HG02571 (cell line): ENCODE measurements around the gene SCFD2.

Experiments
- ATAC-seq: cut with Tn5 transposase; IDR thresholded peaks from one replicate; pipeline ENCODE4 v1.9.1; 2021; ENCODE audit warnings: mild to moderate bottlenecking, moderate library complexity; ENCODE audit not compliant: unreplicated experiment

The SCFD2 gene

DNA sequence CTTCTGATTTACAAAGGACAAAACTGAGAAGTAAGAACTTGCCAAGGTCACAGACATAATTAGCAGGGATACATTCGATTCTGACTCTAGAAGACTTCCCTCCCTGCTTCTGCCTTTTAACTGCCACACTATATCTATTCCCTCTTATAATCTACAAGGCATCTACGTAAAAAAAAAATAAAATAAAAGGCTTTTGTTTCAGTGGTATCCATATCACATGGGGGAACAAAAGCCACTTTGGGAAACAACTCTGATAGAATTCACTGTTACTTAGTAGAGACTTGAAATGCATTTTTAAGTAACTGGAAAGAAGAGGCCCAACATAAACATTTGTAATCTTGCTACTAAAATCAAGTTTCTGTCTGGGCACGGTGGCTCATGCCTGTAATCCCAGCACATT is 247.2 kb downstream of the SCFD2 start:
- no peak for ATAC-seq

DNA sequence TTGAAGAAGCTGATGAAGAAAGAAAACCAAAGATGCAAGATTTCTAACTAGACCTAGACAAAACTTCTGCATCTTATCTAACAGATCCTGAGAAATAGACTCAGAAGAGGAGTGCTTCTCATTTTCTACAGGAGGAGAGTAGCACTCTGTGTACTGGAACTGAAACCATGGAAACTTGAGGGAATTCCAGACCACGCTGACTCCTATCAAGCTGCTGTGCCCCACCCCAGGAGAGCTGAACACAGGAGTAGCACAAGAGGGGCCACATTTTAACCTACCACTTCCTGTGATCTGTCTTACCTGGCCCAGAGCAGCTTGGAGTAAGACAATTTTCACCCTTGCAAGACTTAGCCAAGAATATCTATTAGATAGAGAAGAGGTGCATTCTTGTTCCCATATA is 248.9 kb downstream of the SCFD2 start:
- ATAC-seq = no peak

DNA sequence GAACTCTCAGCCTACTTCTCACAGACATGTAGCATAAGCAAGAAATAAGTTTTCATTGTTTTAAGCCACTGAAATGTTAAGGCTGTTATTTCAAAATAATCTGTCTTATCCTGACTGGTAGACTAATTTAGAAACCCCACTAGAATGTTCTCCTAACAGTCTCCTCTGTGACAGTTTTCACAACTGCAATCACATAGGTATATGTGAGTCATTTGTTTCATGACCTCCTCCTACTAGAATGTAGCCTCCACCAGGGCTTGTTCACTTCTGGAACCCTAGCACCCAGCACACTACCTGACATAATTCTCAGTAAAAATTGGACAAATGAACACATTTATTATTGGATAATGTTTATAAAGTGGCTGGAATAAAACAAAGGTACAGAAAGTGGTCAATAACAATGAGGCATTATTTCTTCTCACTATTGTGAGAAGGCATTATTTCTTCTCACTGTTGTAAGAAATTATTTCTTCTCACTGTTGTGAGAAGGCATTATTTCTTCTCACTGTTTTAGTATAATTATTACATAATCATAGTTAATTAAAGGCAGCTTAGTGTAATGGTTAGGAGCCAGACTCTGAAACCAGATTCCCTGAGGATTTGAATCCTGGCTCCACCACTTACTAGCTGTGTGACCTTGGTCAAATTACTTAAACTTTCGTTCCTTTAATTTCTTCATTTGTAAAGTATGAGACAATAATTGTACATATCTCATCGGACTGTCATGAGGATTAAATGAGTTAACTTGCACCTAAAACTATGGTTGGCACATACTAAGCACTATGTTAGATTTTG is 252.2 kb downstream of the SCFD2 start:
- ATAC-seq = peak; percentile 59

DNA sequence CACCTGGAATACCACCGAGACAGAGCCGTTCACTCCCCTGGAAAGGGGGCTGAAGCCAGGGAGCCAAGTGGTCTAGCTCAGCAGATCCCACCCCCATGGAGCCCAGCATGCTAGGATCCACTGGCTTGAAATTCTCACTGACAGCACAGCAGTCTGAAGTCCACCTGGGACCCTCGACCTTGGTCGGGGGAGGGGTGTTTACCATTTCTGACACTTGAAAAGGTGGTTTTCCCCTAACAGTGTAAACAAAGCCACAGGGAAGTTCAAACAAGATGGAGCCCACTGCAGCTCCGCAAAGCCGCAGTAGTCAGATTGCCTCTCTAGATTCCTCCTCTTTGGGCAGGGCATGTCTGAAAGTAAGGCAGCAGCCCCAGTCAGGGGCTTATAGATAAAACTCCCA is 260.5 kb downstream of the SCFD2 start:
- ATAC-seq = no peak

DNA sequence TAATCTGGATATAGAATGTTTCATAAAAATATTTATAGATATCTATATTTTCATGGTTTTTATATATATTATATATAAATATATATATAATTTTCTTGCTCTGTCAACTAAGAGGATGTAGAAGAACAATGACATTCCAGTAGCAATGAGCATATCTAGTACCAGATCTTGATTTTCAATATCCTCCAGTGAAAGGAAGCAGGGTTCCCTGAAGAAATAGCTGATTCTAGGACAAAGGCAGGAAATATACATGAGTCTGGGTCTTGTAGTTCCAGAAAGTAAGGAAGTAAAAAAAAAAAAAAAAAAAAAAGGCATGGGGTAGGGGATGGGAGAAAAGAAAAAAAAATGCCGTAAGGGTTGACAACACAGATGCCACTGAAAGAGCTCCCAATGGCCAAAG is 262.4 kb downstream of the SCFD2 start:
- ATAC-seq = no peak

DNA sequence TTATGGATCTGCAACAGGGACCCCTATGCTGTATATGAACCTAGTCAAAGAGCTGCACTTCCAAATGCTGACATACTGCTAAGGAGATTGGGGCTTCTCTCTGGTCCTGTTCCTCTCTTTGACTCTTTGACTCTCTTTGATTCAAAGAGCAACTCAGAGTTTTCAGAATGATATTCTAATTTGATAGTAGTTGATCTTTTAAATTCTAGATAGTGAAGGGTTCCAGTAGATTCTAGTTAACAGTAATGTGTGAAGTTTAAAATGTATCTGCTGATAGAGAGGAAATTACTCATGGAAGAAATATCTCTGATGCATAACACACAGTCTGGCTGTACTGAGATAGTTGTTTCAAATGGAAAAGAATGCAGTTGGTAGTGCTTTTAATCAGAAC is 264.7 kb downstream of the SCFD2 start:
- ATAC-seq = no peak

DNA sequence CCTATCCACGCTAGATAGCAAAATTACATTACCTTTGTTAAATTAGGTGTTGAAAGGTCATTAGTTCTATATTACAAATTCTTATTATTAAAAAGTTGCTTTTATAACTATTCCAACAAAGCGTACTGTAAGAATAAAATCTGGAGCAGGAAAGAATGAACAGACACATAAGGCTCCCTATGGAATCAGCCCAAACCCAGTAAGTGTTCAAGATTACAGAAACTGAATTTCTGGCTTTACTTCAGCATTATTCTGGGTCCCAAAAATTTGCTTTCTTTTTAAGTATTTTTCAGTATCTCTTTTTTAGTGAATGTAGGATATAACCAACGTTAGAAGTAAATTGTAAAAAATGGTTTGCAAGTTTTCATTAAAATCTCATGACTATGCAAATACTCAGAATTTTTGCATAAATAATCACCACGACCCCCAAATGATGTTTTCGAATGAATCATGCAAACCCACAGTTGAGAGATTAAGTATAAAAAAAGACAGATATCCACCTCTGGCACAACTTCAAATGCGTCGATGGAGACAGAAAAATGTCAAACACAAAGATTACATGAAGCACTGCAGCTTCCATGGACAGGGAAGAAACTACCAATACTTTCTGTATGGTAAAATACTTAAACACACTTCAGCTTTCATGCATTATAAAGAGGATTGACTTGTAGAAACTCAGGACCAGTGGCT is 265.2 kb downstream of the SCFD2 start:
- ATAC-seq = no peak

DNA sequence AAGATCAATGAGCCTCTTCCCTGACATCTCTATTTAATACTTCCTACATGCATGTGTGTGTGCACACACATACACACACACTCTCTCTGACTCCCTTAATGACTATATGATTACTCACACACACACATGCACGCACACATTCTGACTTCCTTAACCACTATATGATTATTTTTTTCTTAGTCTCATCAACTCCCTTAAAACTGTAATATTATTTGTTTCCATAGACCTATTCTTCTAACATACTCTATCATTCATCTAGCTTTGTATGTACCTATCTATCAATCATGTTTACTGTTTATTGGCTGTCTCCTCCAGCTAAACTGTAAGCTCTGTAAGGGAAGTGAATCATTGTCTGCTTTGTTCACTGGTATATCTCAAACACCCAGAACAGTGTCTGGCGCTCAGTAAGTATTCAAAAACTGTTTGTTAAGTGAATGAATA is 267.2 kb downstream of the SCFD2 start:
- no peak for ATAC-seq

DNA sequence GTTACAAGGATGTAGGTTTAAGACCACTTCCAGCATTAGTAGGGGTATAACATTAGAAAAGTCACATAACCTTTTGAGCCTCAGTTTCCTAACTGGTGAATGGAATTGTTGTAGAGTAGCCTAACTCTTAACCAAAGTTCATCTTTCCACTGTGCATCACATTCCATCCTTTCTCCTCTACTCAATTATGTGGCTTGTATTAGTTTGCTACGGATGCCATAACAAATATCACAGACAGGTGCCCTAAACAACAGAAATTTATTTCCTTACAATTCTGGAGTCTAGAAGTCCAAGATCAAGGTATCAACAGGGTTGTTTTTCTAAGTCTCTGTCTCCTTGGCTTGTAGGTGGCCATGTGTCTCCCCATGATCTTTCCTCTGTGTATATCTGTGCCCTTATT is 271.8 kb downstream of the SCFD2 start:
- no peak for ATAC-seq

DNA sequence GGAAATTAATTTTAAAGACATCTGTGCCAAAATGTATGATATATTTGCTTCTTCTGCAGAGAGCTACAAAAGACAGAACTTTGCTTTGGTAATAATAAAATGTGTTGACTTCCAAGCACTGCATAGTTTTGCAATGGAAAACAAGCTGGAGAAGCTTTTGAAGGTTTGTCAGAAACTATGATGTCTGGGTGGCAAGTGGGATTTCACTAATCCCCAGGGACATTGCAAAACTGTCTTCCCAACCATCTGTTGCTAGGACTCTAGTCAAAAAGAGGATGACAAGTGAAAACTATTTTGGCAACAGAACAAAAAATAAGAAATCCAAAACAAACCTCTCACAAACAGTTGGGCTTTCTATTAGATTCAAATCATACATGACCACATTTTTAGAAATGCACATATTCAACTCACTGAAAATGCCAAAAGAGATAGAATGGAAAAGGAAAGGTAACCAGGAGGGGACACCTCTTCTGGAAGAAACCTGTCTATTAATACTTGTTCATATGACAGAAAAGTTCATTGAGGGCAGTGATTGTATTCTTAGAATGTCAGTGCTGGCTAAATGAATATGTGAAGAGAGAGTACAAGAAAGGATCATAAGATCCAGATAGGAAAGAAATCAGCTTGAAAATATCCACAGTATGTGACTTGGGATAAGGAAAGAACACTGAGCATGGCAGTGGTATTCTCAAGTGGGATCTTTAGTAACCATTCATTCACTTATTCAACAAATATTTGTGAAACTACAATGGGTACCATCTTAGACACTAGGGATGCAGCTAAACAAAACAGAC is 275.7 kb downstream of the SCFD2 start:
- ATAC-seq = no peak

DNA sequence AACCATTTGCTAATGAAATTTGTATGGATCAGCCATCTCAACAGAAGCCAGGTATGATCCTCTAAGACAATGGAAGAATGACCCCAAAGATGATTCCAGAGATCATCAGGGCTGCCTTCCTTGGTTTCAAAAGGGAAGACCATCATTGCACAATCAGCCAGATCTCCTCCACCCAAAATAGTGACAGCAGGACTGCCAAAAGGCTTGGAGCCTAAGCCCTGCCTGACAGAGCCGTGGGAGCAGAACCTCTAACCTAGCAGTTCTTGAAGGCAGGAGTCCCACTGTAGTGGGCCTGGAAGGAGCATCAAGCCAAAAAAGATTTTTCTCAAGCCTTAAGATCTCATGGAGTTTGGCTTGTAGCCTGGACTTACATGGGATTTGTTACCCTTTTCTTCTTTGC is 277.7 kb downstream of the SCFD2 start:
- no peak for ATAC-seq

DNA sequence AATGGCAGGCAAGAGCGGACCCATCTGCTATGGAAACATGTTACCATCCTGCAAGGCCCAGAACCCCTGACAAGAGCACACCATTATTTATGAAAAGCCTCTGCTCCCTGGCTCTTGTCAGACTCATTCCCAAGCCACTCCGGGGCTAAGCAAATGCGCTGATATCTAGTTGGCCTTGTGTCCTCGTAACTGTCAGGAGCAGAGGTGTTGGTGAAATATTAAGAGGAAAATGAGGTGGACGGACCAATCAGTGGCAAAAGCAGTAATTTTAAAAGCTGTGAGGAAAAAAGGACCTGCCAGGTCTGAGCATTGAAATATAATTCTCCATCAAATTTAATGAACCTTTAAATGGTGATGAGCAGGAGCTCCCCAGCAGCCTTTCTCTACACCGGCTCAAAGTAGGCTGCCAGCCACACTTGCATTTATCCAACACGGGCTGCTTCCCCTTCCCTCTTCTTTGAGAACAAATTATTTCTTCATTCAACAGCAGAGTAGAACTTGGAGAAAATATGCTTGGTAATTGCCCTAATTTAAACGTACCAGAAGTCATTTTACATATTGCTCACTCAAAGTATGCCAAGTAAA is 289.4 kb downstream of the SCFD2 start:
- no peak for ATAC-seq

DNA sequence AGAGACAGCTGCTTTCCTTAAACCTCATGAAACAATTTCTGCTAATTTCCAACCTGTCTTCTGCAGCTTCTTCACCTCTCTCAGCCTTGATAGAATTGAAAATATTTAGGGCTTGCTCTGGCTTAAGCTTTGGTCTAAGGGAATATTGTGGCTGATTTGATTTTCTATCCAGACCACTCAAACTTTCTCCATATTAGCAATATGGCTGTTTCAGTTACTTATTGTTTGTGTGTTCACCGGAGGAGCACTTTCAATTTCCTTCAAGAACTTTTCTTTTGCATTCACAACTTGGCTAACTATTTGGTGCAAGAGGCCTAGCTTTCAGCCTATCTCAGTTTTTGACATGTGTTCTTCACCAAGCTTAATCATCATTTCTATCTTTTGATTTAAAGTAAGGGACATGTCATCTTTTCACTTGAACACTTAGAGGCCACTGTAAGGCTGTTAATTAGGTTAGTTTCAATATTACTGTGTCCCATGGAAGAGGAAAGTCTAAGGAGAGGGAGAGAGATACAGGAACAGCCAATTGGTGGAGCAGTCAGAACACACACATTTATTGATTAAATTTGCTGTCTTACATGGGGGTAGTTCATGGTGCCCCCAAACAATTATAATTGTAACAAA is 290.6 kb downstream of the SCFD2 start:
- no peak for ATAC-seq

DNA sequence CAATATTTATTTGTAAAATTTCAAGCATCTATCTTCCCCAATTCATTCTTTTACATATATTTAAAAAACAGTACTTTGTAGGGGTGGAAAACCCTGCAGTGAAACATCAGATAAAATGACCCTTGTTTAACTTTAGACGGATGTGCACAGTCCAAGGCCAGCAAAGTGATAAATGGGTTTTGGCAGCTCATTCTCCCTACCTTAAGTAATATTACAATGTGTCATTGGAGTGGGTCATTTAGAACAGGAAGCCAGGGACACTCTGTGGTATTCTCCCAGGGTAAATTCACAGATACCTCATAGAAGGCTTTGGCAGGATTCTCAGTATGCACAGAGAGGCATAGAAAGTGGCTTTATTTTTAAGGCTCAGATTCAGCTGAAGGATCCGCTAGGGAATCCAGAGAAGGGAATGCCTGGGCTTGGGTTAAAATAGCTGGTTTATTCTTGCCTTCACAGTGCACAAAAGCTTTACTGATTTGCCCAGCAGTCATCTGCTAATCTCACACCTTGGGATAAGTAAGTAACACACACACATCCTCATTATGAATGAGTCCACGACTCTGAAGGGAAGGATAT is 297.0 kb downstream of the SCFD2 start:
- ATAC-seq = no peak

DNA sequence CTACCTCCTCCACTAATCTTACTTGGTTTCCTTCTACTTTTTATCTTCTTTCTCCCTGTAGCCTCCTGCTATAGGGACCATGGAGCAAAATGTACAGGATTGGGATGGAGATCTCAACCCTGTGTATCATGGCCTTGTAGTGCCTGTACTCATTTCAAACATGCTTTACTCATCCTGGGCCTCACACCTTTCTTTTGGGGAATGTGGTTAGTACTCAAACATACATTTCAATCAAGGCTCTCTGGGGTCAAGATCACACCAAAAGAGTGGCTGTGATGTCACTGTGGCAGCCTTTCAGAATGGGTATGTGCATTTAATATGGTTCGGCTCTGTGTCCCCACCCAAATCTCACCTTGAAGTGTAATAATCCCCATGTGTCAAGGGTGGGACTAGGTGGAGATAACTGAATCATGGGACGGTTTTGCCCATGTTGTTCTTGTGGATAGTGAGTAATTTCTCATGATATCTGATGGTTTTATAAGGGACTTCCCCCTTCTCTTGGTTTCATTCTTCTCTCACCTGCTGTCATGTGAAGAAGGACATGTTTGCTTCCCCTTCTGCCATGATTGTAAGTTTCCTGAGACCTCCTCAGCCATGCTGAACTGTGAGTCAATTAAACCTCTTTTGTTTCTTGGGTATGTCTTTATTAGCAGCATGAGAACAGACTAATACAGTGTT is 298.6 kb downstream of the SCFD2 start:
- no peak for ATAC-seq

DNA sequence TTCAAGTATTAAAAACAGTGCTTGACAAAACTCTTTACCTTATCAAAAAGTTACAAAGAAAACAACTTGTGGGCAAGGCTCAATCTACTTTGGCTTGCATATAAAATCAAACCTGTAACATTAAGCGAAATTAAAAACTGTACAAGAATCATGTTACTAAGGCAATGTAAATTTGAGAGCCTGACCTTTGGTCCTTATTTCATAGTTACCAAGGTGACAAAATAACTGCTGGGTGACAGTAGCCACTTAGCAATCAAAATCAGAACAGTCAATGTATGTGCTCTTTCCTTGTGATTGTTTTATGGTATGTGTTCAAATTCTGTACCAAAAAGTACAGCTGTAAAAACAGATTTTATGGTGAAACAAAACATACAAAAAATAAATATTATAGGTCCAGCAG is 299.7 kb downstream of the SCFD2 start:
- ATAC-seq = no peak

DNA sequence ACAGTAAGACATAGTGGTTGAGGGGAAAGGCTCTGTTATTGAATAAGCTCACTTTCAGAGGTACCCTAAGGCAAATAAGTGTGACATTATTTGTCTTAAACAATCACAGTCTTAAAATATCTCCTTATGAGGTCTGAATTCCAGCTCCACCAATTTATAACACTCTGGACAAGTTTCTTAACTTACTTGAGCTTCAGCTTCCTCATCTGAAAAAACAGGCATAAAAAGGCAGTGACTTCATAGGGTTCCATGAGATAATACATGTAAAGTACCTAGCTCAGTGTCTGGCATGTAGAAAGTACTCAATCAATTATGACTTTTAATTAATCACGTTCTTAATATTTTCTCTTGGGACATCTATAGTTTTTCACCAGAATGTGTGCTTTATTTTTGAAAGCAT is 301.3 kb downstream of the SCFD2 start:
- no peak for ATAC-seq

DNA sequence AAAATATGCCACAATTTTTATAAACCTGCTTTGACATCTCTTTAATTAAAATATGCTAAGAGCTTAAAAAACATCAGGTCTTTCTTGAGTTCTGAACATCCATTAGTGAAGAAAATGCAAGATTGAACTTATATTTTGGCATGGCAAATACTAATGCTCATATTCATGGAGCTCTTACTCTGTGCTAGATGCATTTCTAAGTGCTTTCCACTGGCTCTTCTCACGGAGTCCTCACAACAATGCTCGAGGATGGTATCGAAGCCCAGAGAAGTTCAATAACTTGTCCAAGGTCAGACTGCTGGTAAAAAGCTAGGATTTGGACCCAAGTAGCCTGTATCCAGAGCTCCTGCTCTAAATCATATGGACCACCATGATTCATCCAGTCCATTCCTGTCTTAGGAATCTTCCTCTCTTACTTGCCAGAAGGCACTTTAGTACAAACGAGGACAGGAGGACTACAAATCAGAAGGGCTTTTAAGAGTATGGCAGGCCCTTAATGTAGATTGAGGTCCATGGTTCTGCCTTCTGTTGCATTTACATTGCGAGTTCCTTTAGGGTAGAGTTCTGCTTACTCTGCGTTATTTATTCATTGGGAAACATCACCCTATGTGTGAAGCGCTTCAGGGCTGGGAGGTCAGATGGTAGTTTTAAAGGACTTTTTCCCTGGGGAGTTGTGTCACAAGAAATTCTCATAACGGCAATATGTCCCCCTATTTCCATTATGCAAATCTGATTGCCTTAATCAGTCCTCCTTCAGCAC is 304.6 kb downstream of the SCFD2 start:
- no peak for ATAC-seq

DNA sequence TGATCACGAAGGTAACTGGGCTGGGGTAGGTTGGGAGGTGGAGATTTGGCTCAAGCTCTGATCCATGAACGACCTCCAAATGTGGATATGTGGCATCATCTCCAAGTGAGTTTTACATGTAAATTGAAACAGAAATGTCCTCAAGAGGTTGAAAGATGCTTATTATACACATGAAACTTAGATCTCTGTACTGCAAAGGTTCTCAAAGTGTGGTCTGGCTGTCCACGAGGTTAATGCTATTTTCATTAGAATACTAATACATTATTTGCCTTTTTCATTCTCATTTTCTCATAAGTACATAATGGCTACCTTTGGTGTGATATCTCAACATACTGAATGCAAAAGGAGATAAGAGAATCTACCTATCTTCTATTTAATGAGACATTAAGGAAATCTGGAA is 305.6 kb downstream of the SCFD2 start:
- ATAC-seq = no peak
